Activated naive CD4-positive, alpha-beta T cell treated with anti-CD3 and anti-CD28 coated beads, Interleukin-2, amount 50 U/mL, for 24 hours (primary cell): ENCODE results near the gene HSPB7.
"Not testable (repeated sequence)": the region's sequence is repeated elsewhere in the genome, so short reads cannot be mapped to it uniquely, and the experiment has no call there.

Source experiments
- H3K27ac Mint-ChIP-seq: one replicate; pipeline ENCODE4 v1.8.0; 2021; ENCODE audit warnings: mild to moderate bottlenecking, mixed read lengths
- H3K27me3 Mint-ChIP-seq: one replicate; pipeline ENCODE4 v1.8.0; 2021; ENCODE audit warnings: mixed read lengths
- H3K36me3 Mint-ChIP-seq: one replicate; pipeline ENCODE4 v1.8.0; 2021; ENCODE audit warnings: mixed read lengths
- H3K4me1 Mint-ChIP-seq: one replicate; pipeline ENCODE4 v1.8.0; 2021; ENCODE audit warnings: mixed read lengths
- H3K4me3 Mint-ChIP-seq: one replicate; pipeline ENCODE4 v1.8.0; 2021; ENCODE audit warnings: mild to moderate bottlenecking, mixed read lengths
- H3K9me3 Mint-ChIP-seq: one replicate; pipeline ENCODE4 v1.8.0; 2021; ENCODE audit warnings: mixed read lengths

HSPB7 gene

DNA sequence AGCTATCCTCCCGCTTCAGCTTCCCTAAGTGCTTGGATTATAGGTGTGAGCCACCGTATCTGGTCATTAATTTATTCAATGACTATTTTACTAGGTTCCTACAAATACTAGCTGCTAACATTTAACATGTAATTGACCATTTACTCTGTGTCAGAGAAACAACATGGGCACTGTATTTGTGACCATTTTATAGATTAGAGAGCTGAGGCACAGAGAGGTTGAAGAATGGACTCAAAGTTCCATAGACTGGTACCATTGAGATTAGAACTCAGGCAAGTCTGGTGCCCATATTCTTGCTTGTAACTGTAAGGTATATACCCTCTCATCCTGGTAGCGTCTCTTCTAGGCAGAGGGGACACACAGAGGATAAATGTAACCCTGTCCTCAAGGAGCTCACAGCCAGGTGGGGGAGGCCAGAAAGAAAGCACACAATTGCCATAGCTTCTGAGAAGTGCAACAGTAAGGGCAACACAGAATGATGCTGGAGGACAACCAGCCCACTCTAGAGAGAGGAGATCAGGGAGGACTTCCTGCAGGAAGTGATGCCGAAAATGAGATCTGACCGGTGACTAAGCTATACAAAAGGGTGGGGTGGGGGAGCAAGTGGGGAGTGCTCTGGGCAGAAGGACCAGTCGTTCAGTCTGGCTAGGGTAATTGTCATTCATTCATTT is 10.0 kb downstream of the HSPB7 start:
- Mint-ChIP-seq H3K36me3 (no peaks in the 10 kb centered on the region), H3K27ac (no peak overlapping the region), H3K9me3 (no peaks in the 10 kb centered on the region), H3K4me3 (no peak overlapping the region), H3K4me1 (peaks cover 14% of the 10 kb centered on the region), H3K27me3 (no peaks in the 10 kb centered on the region)

DNA sequence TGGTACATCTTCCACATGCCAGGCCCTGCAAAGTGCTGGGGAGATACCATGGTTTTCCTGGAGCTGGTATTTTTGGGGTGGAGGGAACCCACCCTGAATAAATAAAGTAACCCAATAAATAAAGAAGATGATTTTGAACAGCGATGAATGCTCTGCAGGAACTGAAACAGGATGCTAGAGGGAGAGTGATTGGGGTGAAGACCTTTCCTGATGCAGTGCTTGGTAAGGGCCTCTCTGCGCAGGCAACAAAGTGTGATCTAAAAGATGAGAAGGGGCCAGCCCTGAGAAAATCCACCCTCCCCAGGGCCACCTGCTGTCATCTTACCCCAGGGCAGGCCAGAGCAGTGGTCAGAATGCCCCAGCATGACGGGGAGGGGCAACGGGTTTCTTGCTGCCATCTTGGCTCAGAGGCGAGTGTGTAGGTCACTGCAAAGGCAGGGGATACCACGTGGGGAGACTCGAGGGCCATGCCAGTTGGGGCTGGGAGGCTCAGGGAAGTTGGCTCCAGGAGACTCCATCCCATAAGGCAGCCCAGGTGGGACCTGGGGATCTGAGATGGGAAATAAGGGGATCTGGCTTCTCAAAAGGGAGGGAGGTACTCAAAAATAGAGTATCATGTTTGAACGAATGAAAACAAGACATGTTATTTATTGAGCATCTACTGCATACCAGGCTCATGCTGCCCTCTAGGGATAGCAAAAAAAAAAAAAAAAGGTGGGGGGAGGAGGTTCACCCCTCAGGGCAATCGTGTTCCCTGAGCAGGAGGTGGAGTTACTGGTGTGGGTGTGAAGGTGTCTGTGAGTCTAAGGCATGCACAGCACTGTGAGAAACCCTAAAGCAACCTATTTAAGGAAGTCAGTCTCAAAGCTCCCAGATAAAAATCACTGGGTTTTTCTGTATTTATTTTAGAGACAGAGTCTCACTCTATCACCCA is 11.0 kb downstream of the HSPB7 start:
- Mint-ChIP-seq H3K27me3 (no peaks in the 10 kb centered on the region), H3K36me3 (no peaks in the 10 kb centered on the region), H3K9me3 (no peaks in the 10 kb centered on the region), H3K4me1 (peaks cover 9% of the 10 kb centered on the region), H3K4me3 (no peak overlapping the region), H3K27ac (peak overlapping the region; percentile 2)

DNA sequence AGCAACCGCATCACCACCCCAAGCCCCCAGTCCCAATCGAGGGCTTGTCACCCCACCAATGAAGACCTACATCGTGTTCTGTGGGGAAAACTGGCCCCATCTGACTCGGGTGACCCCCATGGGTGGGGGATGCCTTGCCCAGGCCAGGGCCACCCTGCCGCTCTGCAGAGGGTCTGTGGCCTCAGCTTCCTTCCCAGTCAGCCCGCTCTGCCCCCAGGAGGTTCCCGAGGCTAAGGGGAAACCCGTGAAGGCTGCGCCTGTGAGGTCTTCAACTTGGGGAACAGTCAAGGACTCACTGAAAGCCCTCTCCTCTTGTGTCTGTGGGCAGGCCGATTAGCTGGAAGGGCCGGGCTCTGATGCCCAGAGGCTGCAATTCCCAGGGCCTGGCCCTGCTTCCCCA is 11.8 kb downstream of the HSPB7 start:
- H3K36me3 Mint-ChIP-seq: no peaks in the 10 kb centered on the region
- H3K4me1 Mint-ChIP-seq: peaks cover 9% of the 10 kb centered on the region
- no peak overlapping the region for H3K27ac Mint-ChIP-seq
- H3K4me3 Mint-ChIP-seq: no peak overlapping the region
- H3K9me3 Mint-ChIP-seq: no peaks in the 10 kb centered on the region
- no peaks in the 10 kb centered on the region for H3K27me3 Mint-ChIP-seq

GRCh38 chr1:16005597-16005996 is 12.2 kb downstream of the HSPB7 start:
- Mint-ChIP-seq H3K36me3 (no peaks in the 10 kb centered on the region), H3K4me1 (peaks cover 9% of the 10 kb centered on the region), H3K27ac (no peak overlapping the region), H3K9me3 (no peaks in the 10 kb centered on the region), H3K4me3 (no peak overlapping the region), H3K27me3 (no peaks in the 10 kb centered on the region)

DNA sequence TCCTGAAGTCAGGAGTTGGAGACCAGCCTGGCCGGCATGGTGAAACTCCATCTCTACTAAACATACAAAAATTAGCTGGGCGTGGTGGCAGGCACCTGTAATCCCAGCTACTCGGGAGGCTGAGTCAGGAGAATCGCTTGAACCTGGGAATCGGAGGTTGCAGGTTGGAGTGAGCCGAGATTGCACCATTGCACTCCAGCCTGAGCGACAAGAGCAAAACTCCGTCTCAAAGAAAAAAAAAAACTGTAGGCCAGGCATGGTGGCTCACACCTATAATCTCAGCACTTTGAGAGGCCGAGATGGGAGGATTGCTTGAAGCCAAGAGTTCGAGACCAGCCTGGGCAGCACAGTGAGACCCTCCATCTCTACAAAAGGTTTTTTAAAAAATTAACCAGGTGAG is 16.6 kb downstream of the HSPB7 start:
- H3K4me1 Mint-ChIP-seq, H3K4me3 Mint-ChIP-seq, H3K36me3 Mint-ChIP-seq, H3K27me3 Mint-ChIP-seq, H3K9me3 Mint-ChIP-seq, H3K27ac Mint-ChIP-seq: not testable (repeated sequence)

DNA sequence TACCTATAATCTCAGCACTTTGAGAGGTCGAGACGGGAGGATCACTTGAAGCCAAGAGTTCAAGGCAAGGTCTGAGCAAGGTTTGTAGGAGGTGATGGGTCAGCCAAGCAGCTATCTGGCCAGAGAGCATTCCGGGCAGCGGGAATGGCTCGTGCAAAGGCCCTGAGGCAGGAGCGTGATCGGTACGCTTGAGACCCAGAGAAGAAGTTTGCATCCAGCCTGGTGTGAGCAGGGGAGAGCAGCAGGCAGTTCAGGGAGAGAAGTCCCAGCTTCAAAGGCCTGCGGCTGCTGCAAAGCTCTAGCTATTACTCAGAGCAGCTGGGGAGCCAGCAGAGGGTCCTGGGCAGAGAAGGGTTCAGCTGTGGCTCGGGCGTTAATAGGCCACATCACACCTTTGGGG is 18.9 kb downstream of the HSPB7 start:
- Mint-ChIP-seq H3K27me3 (no peaks in the 10 kb centered on the region), H3K4me1 (no peaks in the 10 kb centered on the region), H3K9me3 (no peaks in the 10 kb centered on the region), H3K36me3 (no peaks in the 10 kb centered on the region), H3K4me3 (no peak overlapping the region), H3K27ac (no peak overlapping the region)

- Mint-ChIP-seq H3K9me3 (no peaks in the 10 kb centered on the region), H3K4me3 (no peak overlapping the region), H3K4me1 (no peaks in the 10 kb centered on the region), H3K27ac (no peak overlapping the region), H3K36me3 (no peaks in the 10 kb centered on the region), H3K27me3 (no peaks in the 10 kb centered on the region)
Observed at GRCh38 chr1:15997637-15998280, 20.1 kb downstream of the HSPB7 start.

GRCh38 chr1:15997076-15997585 is 20.7 kb downstream of the HSPB7 start:
- Mint-ChIP-seq H3K36me3 (no peaks in the 10 kb centered on the region), H3K9me3 (no peaks in the 10 kb centered on the region), H3K4me1 (no peaks in the 10 kb centered on the region), H3K27ac (no peak overlapping the region), H3K4me3 (no peak overlapping the region), H3K27me3 (no peaks in the 10 kb centered on the region)

DNA sequence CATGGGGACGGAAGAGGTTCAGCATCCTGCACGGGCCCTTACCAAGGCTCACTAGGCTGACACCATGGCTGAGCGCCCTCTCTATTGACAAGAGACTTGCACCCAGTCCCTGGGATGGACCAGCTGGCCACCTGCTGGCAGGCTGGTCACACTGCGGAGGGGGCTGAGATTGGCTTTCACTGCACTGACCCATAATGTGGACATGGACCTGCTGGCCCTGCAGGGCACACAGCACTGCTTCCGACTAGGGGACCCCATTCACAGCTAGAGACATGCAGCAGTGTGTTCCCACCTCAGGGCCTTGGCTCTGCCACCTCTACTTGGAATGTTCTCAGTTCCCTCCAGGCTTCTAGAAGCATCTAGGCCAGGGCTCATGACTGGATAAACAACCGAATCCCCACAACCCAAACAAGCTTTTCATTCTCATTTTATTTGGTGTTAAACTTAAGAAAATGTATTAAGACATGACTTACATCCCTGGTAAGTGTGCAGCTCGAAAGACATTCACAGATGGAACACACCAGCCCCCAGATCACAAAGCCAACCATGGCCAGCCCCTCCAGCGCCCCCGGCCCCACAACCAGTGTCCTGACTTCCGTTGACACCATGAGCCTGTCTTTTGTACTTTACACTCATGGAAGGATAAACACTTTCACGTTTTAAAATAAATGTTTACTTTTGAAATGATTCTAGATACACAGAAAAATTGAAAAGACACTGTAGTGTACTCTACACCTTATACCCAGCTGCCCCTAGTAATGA is 23.1 kb downstream of the HSPB7 start:
- H3K27ac Mint-ChIP-seq: no peak overlapping the region
- no peaks in the 10 kb centered on the region for H3K27me3 Mint-ChIP-seq
- H3K36me3 Mint-ChIP-seq: no peaks in the 10 kb centered on the region
- H3K4me1 Mint-ChIP-seq: no peaks in the 10 kb centered on the region
- H3K4me3 Mint-ChIP-seq: no peak overlapping the region
- H3K9me3 Mint-ChIP-seq: no peaks in the 10 kb centered on the region

DNA sequence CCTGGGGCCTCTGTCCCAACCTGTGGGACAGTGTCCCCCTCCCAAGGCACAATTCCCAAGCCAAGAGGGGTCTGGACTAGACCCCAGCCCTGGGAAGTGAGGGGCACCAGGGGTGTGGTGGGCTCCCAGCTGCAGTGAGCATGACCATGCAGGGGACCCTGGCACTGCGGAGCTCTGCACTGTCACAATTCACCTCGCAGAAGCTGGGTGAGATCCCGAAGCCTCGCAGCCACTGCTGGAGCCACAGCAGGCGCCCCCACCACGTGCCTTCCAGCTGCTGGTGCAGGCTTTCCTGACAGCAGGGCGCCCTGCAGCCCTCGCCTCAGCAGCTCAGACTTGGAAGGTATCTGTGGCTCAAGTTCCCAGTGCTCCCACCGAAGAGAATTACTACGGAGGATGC is 23.8 kb downstream of the HSPB7 start:
- Mint-ChIP-seq H3K9me3 (no peaks in the 10 kb centered on the region), H3K27ac (no peak overlapping the region), H3K4me1 (no peaks in the 10 kb centered on the region), H3K4me3 (no peak overlapping the region), H3K36me3 (no peaks in the 10 kb centered on the region), H3K27me3 (no peaks in the 10 kb centered on the region)

DNA sequence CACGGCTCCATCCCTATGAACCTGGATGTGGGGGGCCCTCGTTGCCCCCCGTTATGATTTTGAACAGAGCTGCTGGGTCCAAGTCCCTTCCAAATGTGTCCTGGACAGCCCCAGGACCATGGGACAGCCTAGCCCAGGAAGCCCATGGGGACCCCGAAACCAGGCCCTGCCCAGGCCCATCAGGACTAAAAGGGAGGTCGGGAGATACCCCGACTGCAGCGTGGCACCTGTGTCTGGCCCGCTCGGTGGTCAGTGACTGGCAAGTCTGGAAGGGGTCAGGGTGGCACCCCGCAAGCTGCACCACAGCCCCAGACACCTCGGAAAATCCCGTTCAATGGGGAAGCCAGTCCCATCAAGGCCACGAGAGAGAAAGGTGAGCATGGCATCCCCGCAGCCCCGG is 24.2 kb downstream of the HSPB7 start:
- Mint-ChIP-seq H3K9me3 (no peaks in the 10 kb centered on the region), H3K27ac (no peak overlapping the region), H3K36me3 (no peaks in the 10 kb centered on the region), H3K4me1 (no peaks in the 10 kb centered on the region), H3K27me3 (no peaks in the 10 kb centered on the region), H3K4me3 (no peak overlapping the region)

- Mint-ChIP-seq H3K27me3 (no peaks in the 10 kb centered on the region), H3K27ac (no peak overlapping the region)
Observed at GRCh38 chr1:15992582-15993500, 25.0 kb downstream of the HSPB7 start.

DNA sequence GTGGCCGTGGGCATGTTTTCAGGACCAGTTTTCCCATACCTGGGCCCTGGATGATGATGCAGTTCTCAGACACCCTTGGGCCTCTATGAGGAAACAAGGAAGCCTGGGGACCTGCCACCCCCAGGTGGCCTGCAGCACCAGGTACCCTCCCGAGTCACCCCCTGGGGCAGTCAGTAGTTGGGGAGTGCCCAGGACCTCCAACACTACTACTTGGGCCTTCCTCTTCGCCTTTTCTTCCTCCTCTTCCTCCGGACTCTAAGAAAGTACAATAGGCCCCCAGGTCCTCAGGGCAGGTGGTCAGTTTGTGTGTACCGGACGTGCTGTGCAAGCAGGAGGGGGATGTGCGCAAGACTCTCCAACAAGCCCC is 25.7 kb downstream of the HSPB7 start:
- H3K27ac Mint-ChIP-seq: no peak overlapping the region
- no peaks in the 10 kb centered on the region for H3K9me3 Mint-ChIP-seq
- no peaks in the 10 kb centered on the region for H3K27me3 Mint-ChIP-seq

More at GRCh38 chr1:15992582-15993500, 25.0 kb downstream of the HSPB7 start:
- no peaks in the 10 kb centered on the region for H3K36me3 Mint-ChIP-seq
- no peak overlapping the region for H3K4me3 Mint-ChIP-seq
- H3K9me3 Mint-ChIP-seq: no peaks in the 10 kb centered on the region
- H3K4me1 Mint-ChIP-seq: no peaks in the 10 kb centered on the region

DNA sequence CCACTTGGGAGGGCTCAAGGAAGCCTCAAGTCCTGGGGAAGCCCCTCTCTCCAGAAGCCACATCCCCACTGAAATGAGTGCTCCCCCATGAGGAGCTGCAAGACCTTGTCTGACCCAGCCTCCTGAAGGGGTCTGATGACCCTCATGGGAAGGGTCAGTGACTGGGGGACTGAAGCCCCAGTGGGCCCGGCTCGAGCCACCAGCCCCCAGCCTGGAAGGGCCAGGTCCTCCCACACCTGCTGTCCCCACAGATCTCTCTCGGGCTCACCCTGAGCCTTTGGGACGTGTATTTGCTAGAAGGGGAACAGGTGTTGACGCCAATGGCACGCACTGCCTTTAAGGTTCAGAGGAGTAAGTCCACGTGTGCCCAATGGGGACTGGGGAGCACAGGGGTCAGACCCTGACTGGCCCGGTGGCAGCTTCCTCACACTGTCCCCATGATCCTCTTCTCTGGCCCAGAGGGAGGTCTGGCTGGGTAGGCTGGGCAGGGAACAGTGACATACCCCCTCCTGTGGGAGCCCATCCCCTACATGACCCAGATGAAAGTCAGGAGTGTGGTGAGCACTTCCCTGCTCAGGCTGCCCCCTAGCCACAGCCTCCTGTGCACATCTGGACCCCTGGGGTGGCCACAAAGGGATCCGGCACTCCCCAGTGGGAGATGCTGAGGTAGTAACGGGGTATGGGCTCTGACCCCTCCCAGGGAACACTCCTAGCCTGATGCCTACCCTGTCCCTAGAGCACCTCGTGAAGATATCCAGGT is 26.2 kb downstream of the HSPB7 start:
- Mint-ChIP-seq H3K27ac (no peak overlapping the region), H3K27me3 (no peaks in the 10 kb centered on the region), H3K4me1 (no peaks in the 10 kb centered on the region), H3K4me3 (no peak overlapping the region), H3K9me3 (no peaks in the 10 kb centered on the region), H3K36me3 (no peaks in the 10 kb centered on the region)

More for the DNA sequence above, 25.7 kb downstream of the HSPB7 start:
- H3K36me3 Mint-ChIP-seq: no peaks in the 10 kb centered on the region
- H3K4me3 Mint-ChIP-seq: no peak overlapping the region
- H3K4me1 Mint-ChIP-seq: no peaks in the 10 kb centered on the region
